ENCODE measurements around the gene ABCG2.
A peak's percentile ranks its signal among the peaks of the same experiment; 100 is the strongest.
"Not testable (repeated sequence)": the region's sequence is repeated elsewhere in the genome, so short reads cannot be mapped to it uniquely, and the experiment has no call there.

Gene ABCG2

GRCh38 chr4:88163336-88163735, 4.9 kb upstream of the ABCG2 start:
- no peak for DNase-seq

GRCh38 chr4:88162626-88163025, 4.2 kb upstream of the ABCG2 start:
- no peak for DNase-seq

- no peak for DNase-seq
These were observed 838 bp upstream of the ABCG2 start for GRCh38 chr4:88159229-88159725.

- DNase-seq, result no peak
These were observed 376 bp downstream of the ABCG2 start for GRCh38 chr4:88158038-88158488.

- not testable (repeated sequence) for DNase-seq
These were observed 6.1 kb downstream of the ABCG2 start for GRCh38 chr4:88152331-88152730.

- DNase-seq, result no peak
These were observed 9.9 kb downstream of the ABCG2 start for GRCh38 chr4:88148560-88148959.

GRCh38 chr4:88147799-88148217, 10.6 kb downstream of the ABCG2 start:
- DNase-seq, result no peak

GRCh38 chr4:88146891-88147290, 11.5 kb downstream of the ABCG2 start:
- no peak for DNase-seq

- no peak for DNase-seq
These were observed 13.6 kb downstream of the ABCG2 start for GRCh38 chr4:88144866-88145300.

GRCh38 chr4:88144048-88144447, 14.4 kb downstream of the ABCG2 start:
- no peak for DNase-seq

- peak in 1 of 2 experiments; percentile 2 for DNase-seq
These were observed 14.9 kb downstream of the ABCG2 start for GRCh38 chr4:88143504-88143903.

- DNase-seq, result no peak
These were observed 19.9 kb downstream of the ABCG2 start for GRCh38 chr4:88138561-88138960.

- DNase-seq, result no peak
These were observed 21.3 kb downstream of the ABCG2 start for GRCh38 chr4:88137112-88137511.

- no peak for DNase-seq
These were observed 22.2 kb downstream of the ABCG2 start for GRCh38 chr4:88136249-88136648.

- DNase-seq, result no peak
These were observed 23.1 kb downstream of the ABCG2 start for GRCh38 chr4:88135356-88135663.

- DNase-seq, result no peak
These were observed 23.7 kb downstream of the ABCG2 start for GRCh38 chr4:88134536-88135355.

GRCh38 chr4:88134111-88134510, 24.3 kb downstream of the ABCG2 start:
- no peak for DNase-seq

- DNase-seq, result no peak
These were observed 27.7 kb downstream of the ABCG2 start for GRCh38 chr4:88130544-88131305.

GRCh38 chr4:88130003-88130402, 28.4 kb downstream of the ABCG2 start:
- DNase-seq, result no peak

GRCh38 chr4:88122260-88122659, 36.2 kb downstream of the ABCG2 start:
- not testable (repeated sequence) for DNase-seq

- no peak for DNase-seq
These were observed 38.5 kb downstream of the ABCG2 start for GRCh38 chr4:88119943-88120342.

- DNase-seq, result no peak
These were observed 42.9 kb downstream of the ABCG2 start for GRCh38 chr4:88115587-88115986.

GRCh38 chr4:88112856-88113255, 45.6 kb downstream of the ABCG2 start:
- no peak for DNase-seq

GRCh38 chr4:88110826-88111225, 47.6 kb downstream of the ABCG2 start:
- no peak for DNase-seq
